ENCODE results near the gene DGUOK. TPM values are rescaled to one million over a fixed set of nuclear protein-coding genes. Genes with fewer than 3 reads are reported as not detected.
A peak's percentile ranks its signal among the peaks of the same experiment; 100 is the strongest.

Gene DGUOK
- total RNA-seq, 1 experiment from 2014 or later, result 100 TPM

- TF ChIP-seq REST (IDR thresholded peaks at IDR 0.05; ENCODE audit: low read depth) (no peak), ZNF274 (IDR thresholded peaks at IDR 0.05; ENCODE audit: low read depth, low read length) (no peak), MAX (IDR thresholded peaks at IDR 0.05) (no peak)
Measured at GRCh38 chr2:73889206-73889605, 37.5 kb upstream of the DGUOK start (continued).

GRCh38 chr2:73890301-73891092 is 36.2 kb upstream of the DGUOK start:
- Histone ChIP-seq H3K36me3 (ENCODE audit: control insufficient read depth in 1 of 2, insufficient read depth in 2 of 2, low read length in 2 of 2) (no peaks in the 10 kb centered on the region), H3K9me2 (ENCODE audit: insufficient read depth) (no peaks in the 10 kb centered on the region), H2AFZ (ENCODE audit: low read depth, low read length, poor library complexity, severe bottlenecking) (no peak overlapping the region), H3K27me3 (ENCODE audit: insufficient read depth, low read length) (no peaks in the 10 kb centered on the region), H3K27ac (ENCODE audit: low read depth, low read length) (no peak overlapping the region), H4K20me1 (ENCODE audit: insufficient read depth) (no peaks in the 10 kb centered on the region), H3K4me1 (ENCODE audit: control insufficient read depth in 1 of 2, insufficient read depth in 2 of 2, low read length in 2 of 2) (peaks cover 0 to 9% of the 10 kb centered on the region in 2 experiments; a peak in 1 of 4 replicates), H3K4me3 (replicated peaks in 1 of 2; ENCODE audit: low read depth in 1 of 2, low read length in 2 of 2) (no peak overlapping the region), H3K9ac (ENCODE audit: low read length) (no peak overlapping the region), H3K79me2 (ENCODE audit: insufficient read depth, low read length) (no peaks in the 10 kb centered on the region), H3K4me2 (ENCODE audit: low read length) (peak overlapping the region; percentile 6; the same call in 1 of the 2 replicates), H3K9me3 (ENCODE audit: control insufficient read depth in 1 of 2, insufficient read depth in 1 of 2, low read depth in 1 of 2, low read length in 2 of 2) (no peaks in the 10 kb centered on the region)
- CTCF ChIA-PET, result no interaction called here
- no peak for DNase-seq (ENCODE audit: low read depth, low spot score)
- intact Hi-C loops (cut with micrococcal nuclease), result no loop called here
- POLR2A ChIA-PET, result no interaction called here
- peak; percentile 34; the same call in 1 of the 2 replicates for ATAC-seq
- RAD21 ChIA-PET (ENCODE audit: low non-redundant PET in 1 of 2, low total read pairs in 2 of 2, uncharacterized antibody in 2 of 2, unreplicated experiment in 2 of 2), result no interaction called here
- no TSS peak for BruUV-seq (replicated peaks)
- TF ChIP-seq ATF3 (IDR thresholded peaks at IDR 0.05) (no peak), POLR2AphosphoS5 (IDR thresholded peaks at IDR 0.05; ENCODE audit: low read depth, low read length) (no peak), CBX3 (IDR thresholded peaks at IDR 0.05; ENCODE audit: low read depth) (no peak), SP1 (IDR thresholded peaks at IDR 0.05; ENCODE audit: low read depth) (no peak), ZBTB33 (IDR thresholded peaks at IDR 0.05; ENCODE audit: extremely low read depth, insufficient replicate concordance, low read length) (no peak), REST (IDR thresholded peaks at IDR 0.05; ENCODE audit: low read depth) (no peak), SIN3A (IDR thresholded peaks at IDR 0.05; ENCODE audit: low read depth) (no peak), YY1 (IDR thresholded peaks at IDR 0.05; ENCODE audit: extremely low read depth, insufficient replicate concordance, low read depth, low read length) (no peak), POLR2A (IDR thresholded peaks at IDR 0.05; ENCODE audit: borderline replicate concordance, extremely low read depth, insufficient read depth, insufficient read length) (no peak)

Measured in HCT116 (cell line).